Activated CD8-positive, alpha-beta memory T cell treated with anti-CD3 and anti-CD28 coated beads for 36 hours (primary cell): ENCODE data around the gene PRAMEF11. TPM values are rescaled to one million over a fixed set of nuclear protein-coding genes. Genes with fewer than 3 reads are reported as not detected.

Source experiments
- CTCF ChIA-PET: fragments of 350-600 bp; sonication (Branson Sonifier 250); formaldehyde crosslinking; loops from one replicate; lab custom pipeline; 2021; ENCODE audit warnings: antibody characterized with exemption; lab: Charles Lee
- POLR2A ChIA-PET: fragments of 350-600 bp; sonication (Branson Sonifier 250); formaldehyde crosslinking; loops from one replicate; lab custom pipeline; 2021; ENCODE audit warnings: antibody characterized with exemption; lab: Charles Lee
- total RNA-seq, 2 experiments: library from RNA; stranded (reverse); gene quantifications; one replicate each; pipeline ENCODE4 v1.2.3, GENCODE V29; 2021

PRAMEF11 gene
- total RNA-seq, 2 experiments from 2014 or later = not detected

GRCh38 chr1:12775443-12775842 is 55.8 kb downstream of the PRAMEF11 start:
- CTCF ChIA-PET = interaction anchor here (0.5 kb wide), 1 partner anchor 774 kb away, joined by 3 read pairs; no protein-coding TSS in a partner anchor
- POLR2A ChIA-PET = no interaction called here

- ChIA-PET CTCF (no interaction called here), POLR2A (no interaction called here)
Measured at GRCh38 chr1:12774801-12775345, 56.3 kb downstream of the PRAMEF11 start.

Other genes with a start within 250 kb of the PRAMEF11 start
- 100 to 1,000 TPM; 134 to 136 TPM for gene DHRS3, start 213.2 kb downstream of the PRAMEF11 start, total RNA-seq
- gene AADACL4, start 187.3 kb downstream of the PRAMEF11 start, total RNA-seq = not detected
- gene AADACL3, start 115.3 kb downstream of the PRAMEF11 start, total RNA-seq = not detected
- not detected for gene CFAP107, start 85.2 kb downstream of the PRAMEF11 start, total RNA-seq
- not detected for gene PRAMEF12, start 57.7 kb downstream of the PRAMEF11 start, total RNA-seq
- not detected for gene PRAMEF1, start 40.0 kb downstream of the PRAMEF11 start, total RNA-seq
- gene HNRNPCL1, start 17.3 kb upstream of the PRAMEF11 start, total RNA-seq = not detected
- not detected for gene PRAMEF2, start 25.7 kb upstream of the PRAMEF11 start, total RNA-seq
- not detected for gene PRAMEF4, start 54.8 kb upstream of the PRAMEF11 start, total RNA-seq
- not detected for gene PRAMEF10, start 66.9 kb upstream of the PRAMEF11 start, total RNA-seq
- not detected for gene PRAMEF7, start 85.2 kb upstream of the PRAMEF11 start, total RNA-seq
- not detected for gene PRAMEF6, start 116.2 kb upstream of the PRAMEF11 start, total RNA-seq
- gene PRAMEF27, start 225.2 kb upstream of the PRAMEF11 start, total RNA-seq = not detected
- not detected for gene HNRNPCL3, start 229.4 kb upstream of the PRAMEF11 start, total RNA-seq
- gene PRAMEF25, start 239.4 kb upstream of the PRAMEF11 start, total RNA-seq = not detected